HG02884 (cell line): ENCODE data around the gene SYT15.
"Not testable (repeated sequence)": the region's sequence is repeated elsewhere in the genome, so short reads cannot be mapped to it uniquely, and the experiment has no call there.

Experiments
- ATAC-seq: cut with Tn5 transposase; IDR thresholded peaks from one replicate; pipeline ENCODE4 v1.9.1; 2021; ENCODE audit warnings: mild to moderate bottlenecking, moderate library complexity; ENCODE audit not compliant: unreplicated experiment

SYT15 gene

DNA sequence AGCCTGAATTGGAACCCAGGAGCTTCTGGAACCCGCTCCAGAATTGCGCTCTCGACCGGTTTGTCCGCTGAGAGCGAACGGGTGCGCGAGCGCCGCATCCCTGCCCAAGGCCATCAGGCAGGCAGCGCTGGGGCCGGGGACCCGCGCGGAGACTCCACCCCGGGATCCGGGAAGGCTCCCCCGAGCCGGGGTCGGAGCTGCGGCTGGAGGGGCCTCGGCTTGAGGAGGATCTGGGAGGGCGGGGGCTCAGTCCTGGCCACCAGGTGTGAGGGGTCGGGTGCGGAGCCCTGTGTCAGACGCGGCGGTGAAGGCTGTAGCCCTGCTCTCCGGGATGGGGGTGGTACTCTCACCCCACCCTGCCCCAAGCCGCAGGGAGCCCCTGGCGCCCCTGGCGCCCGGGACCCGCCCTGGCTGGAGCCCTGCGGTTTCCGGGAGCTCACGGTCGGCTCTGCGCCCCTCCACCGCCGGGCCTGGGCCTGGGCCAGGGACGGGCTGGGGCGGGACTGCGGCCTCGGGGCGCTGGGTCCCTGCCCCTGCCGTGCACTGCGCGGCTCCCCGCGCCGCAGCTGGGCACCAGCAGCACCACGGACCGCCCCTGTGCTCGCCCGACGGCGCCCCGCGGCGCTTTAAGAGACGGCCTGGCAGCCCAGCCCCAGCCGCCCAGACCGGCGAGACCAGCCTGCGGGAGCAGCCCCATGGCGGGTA is at the start of gene SYT15:
Gene SYT15 (plus strand): TSS at position 655 of the 705 bp plus-strand sequence. CDS start 41 bp downstream, at position 696.
- not testable (repeated sequence) for ATAC-seq

DNA sequence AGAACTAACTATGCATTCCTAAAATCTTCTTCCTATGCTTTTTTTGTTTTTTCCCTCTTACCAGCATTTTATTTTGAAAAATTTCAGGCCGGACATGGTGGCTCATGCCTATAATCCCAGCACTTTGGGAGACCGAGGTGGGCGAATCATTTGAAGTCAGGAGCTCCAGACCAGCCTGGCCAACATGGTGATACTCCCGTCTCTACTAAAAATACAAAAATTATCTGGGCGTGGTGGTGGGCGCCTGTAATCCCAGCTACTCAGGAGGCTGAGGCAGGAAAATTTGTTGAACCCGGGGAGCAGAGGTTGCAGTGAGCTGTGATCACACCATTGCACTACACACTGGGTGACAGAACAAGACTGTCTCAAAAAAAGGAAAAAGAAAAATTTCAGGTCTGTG is 49.2 kb upstream of the SYT15 start:
- not testable (repeated sequence) for ATAC-seq

DNA sequence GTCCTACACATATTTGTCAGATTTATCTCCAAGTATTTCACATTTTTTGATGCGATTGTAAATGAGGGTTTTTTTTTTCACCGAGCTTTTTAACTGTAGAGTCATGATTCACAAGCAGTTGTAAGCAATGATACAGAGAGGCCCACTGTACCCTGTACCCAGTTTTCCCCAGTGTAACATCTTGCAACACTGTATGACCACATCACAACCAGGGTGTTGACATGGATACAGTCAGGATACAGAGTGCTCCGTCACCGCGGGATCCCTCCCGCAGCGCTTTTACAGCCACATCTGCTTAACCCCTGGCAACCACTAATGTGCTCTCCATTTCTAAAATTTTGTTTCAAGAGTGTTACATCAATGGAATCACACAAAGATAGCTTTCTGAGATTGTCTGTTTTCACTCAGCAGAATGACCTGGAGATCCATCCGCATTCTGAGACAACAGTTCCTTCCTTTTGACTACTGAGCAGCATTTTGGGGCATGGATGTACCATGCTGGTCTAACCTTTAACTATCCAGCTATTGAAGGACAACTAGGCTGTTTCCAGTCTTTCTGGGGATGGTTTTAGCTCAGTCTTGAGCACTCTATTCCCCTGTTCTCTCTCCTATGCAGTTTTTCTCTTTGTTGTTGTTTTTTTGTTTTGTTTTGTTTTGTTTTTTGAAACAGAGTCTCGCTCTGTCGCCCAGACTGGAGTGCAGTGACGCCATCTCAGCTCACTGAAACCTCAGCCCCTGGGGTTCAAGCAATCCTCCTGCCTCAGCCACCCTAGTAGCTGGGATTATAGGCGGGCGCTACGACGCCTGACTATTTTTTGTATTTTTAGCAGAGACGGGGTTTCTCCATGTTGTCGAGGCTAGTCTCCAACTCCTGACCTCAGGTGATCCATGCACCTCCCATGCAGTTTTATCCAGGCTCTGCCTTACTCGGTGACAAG is 48.4 kb upstream of the SYT15 start:
- ATAC-seq = no peak

DNA sequence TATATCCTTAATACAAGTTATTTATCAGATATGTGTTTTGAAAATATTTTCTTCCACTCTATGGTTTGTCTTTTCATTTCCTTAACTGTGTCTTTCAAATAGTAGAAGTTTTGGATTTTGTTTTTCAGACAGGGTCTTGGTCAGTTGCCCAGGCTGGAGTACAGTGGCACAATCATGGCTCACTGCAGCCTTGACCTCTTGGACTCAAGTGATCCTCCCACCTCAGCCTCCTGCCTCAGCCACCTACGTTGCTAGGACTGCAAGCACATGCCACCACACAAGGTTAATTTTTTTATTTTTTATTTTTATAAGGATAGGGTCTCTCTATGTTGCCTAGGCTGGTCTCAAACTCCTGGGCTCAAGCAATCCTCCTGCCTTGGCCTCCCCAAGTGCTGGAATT is 46.7 kb upstream of the SYT15 start:
- not testable (repeated sequence) for ATAC-seq

DNA sequence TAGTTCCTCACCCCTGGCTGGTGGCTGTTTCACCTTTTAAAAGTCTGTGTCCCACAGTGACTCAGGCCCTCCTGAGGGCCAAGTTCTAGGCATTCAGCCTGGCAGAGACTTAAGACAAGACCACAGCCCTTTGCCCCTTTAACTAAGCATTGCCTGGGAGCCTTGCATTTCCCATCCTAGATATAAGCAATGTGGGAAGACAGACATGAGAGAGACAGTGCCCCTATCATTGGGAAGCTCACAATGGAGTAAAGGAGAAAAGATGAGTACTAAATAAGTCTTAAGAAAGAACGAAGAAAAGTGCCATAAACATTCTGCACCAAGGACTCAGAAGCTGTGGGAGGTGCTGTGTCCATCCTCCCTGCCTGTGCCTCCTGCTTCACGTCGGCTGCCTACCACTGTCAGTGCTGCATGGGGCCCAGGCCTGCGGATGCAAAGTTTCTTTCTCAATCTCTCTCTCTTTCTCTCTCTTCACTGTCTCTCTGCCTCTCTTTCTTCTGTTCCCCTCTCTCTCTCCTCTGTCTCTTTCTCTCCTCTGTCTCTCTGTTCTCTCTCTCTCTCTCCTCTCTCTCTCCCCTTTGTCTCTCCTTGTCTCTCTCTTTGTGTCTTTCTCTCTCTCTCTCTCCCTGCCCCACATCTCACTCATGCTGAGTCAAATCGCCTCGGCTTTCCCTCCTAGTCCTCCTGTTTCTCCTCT is 44.0 kb upstream of the SYT15 start:
- ATAC-seq = no peak

DNA sequence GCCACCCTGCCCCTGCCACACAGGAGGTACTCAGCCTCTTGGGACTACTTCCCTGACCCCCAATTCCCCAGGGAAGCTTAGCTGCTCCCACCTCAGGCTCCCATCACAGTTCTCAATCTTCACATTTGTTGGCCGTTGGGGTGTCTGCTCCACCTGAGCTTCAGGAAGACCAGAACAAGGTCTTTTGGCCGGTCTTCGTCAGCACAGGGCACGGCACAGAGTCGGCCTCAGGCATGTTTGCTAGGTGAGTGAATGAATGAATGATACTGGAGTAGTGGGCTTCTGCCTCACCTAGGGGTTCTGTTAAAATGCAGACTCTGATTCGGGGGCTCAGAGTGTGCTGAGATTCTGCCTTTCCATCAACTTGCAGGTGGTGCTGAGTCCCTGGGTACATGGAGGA is 42.8 kb upstream of the SYT15 start:
- no peak for ATAC-seq

DNA sequence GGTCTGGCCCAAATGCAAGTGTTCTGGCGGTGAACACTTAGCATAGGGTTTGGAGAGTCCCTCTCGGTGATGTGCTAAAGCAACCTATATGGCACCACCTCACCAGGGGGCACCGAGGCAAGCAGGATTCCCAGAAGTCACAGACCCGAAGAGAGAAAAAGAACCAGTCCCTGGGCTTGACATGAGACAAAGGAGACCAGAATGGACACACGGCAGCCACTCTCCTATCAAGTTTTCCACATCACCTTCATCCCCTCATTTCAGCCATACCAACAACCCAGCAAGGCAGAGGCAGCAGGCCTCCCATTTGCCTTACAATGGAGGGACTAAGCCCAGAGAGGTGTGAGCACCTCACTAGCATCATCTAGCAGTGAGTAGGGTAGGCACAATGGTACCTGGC is 42.1 kb upstream of the SYT15 start:
- ATAC-seq = no peak

DNA sequence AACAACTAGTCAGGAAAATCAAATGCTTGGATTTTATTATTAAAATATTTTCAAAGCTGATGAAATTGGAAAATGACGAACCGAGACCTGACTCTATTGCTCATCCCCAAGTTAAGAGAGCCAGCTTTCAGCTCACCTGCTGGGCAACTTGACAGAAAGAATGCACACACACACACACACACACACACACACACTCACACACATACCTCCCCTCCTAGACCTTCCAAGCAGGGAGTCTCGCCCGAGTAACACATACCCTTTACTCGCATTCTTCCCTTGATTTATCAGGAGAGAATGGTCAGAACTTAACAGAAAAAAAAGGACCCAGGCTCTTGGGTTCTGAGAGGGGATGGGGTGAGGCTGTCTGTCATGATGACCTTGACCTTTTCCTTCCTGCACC is 41.6 kb upstream of the SYT15 start:
- no peak for ATAC-seq

DNA sequence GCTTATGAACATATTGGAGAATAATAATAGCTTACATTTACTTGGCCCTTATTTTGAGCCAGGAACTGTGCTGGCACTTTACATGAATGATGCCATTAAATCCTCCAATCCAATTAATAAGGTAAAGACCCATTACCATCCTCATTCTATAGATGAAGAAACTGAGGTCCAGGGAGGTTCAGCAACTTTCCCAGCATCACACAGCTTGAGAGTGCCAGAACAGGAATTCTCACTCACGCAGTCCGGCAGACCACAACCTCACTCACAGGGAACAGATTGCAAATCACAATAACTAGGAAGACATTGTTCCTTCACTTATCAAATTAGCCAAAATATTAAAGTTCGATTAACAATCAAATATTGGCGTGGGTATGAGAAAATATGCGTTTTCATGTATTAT is 40.8 kb upstream of the SYT15 start:
- ATAC-seq = no peak

DNA sequence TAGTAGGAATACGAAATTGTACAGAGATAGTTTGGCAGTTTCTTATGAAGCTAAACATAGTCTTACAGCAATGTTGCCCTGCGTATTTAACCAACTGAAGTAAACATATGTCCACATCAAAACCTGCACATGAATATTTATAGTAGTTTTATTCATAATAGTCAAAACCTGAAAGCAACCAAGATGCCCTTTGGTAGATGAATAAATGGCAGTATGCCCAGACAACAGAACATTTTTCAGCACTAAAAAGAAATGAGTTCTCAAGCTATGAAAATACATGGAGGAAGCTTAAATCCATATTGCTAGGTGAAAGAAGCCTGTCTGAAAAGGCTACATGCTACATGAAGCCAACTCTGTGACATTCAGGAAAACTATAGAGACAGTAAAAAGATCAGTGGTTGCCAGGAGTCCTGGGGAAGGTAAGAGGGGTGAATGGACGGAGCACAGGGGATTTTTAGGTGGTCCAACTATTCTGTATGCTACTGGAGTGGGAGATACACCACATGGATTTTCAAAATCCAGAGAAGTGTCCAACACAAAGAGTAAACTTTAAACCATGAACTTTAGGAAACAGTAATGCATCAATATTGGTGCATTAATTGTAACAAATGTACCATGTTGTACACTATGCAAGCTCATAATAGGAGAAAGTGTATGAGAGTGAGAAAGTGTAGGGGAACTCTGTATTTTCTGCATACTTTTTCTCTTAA is 40.1 kb upstream of the SYT15 start:
- ATAC-seq = no peak

DNA sequence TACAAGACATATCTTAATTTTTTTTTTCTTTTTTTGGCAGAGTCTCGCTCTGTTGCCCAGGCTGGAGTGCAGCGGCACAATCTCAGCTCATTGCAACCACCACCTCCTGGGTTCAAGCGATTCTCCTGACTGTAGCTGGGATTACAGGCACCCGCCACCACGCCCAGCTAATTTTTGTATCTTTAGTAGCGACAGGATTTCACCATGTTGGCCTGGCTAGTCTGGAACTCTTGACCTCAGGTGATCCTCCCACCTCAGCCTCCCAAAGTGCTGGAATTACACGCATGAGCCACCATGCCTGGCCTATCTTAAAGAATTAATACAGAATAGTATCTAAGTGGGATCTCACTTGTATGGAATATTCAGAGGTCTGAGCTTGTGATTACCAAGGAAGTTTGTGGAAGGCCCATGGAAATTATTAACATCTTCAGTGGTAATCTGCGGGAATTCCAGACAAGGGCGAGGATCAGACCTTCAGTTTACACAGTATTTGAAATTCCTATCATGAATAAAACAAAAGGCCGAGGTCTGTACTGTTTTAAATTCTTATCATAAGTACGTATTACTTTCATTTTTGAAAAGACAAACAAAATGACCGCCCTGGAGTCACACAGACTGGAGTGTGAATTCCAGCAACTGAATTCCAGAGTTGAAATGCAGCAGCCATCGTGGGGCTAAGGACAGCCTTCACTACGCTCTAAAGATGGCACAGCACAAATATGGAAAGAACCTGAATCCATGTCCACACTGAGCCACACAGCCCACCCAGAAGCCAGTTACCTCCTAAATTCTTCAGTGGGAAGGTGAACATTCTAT is 39.1 kb upstream of the SYT15 start:
- no peak for ATAC-seq

DNA sequence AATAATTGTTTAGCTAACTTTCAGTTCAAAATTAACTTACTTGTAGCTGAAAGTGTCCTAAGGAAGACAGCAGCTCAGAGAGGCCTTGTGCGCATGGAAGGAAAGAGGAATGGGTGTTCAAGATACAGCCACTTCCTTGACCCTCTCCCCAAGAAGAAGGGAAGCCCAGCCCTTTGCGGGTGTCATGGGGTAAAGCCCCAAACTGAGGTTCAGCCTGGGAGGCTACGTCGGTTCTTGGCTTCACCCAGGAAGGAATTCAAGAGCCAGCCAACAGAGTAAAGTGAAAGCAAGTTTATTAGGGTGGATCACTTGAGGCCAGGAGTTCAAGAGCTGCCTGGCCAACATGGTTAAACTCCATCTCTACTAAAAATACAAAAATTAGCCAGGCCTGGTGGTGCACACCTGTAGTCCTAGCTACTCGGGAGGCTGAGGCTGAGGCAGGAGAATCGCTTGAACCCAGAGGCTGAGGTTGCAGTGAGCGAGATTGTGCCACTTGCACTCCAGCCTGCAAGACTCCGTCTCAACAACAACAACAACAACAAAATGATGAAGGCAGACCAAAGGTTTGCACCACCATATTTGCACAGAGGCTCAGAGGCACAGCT is 38.4 kb upstream of the SYT15 start:
- ATAC-seq = no peak

DNA sequence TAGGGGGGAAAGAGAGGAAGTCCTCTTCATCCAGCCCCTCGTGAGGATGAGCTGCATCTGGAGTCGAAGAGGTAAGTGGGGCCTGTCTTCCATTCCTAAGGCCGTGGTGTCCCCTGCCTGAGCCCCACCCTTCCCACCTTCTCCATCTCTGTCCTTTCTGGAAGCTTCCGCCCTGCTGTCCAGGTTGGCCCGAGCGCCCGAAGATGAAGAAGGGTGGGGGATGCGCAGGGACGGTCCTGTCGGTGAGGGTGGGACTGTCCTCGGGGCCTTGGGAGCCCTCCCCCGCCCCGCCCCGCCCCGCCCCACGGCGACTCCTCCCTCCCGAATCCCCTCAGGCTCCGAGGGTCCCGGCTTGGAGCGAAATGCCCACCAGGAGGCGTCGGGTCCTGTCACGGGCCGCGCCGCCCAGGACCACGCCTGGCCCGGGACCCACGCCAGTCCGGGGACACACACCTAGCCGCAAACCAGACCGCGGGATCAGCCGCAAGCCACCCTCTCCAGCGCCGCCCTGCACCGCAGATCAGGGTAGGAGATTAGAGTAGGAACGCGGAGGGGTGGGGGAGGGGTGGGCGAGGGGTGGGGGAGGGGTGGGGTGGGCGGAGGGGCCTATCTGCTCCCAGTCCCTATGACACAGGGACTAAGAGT is 37.8 kb upstream of the SYT15 start:
- ATAC-seq = no peak

DNA sequence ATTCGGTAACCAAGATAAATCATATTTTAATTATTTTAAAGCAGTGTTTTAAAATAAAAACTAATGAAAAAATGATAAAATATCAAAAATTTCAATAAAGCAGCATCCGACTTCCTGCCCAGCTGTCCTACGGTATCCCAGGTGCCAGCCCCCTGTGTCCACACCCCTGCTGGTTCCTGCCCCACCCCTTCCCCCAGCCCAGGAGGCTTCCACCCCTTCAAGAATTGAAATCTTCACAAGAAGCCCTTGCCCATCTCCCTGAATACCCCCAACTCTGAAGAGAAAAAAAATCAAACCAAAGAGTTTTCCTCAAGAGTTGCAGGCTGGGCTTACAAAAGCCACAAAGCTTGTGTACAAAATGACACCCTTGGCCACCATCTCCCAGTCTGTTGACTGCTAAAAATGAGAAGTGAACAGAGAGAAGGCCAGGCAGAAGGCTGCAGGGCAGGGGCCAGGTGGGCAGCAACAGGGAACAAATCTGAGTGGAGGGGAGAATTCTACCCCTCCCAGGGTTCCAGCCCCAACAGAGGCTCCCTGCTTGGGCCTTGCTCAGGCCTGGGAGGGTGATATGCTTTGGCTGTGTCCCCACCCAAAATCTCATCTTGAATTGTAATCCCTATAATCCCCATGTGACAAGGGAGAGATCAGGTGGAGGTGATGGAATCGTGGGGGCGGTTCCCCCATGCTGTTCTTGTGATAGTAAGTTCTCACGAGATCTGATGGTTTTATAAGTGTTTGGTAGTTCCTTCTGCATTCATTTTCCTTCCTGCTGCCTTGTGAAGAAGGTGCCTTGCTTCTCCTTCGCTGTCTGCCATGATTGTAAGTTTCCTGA is 37.0 kb upstream of the SYT15 start:
- no peak for ATAC-seq

DNA sequence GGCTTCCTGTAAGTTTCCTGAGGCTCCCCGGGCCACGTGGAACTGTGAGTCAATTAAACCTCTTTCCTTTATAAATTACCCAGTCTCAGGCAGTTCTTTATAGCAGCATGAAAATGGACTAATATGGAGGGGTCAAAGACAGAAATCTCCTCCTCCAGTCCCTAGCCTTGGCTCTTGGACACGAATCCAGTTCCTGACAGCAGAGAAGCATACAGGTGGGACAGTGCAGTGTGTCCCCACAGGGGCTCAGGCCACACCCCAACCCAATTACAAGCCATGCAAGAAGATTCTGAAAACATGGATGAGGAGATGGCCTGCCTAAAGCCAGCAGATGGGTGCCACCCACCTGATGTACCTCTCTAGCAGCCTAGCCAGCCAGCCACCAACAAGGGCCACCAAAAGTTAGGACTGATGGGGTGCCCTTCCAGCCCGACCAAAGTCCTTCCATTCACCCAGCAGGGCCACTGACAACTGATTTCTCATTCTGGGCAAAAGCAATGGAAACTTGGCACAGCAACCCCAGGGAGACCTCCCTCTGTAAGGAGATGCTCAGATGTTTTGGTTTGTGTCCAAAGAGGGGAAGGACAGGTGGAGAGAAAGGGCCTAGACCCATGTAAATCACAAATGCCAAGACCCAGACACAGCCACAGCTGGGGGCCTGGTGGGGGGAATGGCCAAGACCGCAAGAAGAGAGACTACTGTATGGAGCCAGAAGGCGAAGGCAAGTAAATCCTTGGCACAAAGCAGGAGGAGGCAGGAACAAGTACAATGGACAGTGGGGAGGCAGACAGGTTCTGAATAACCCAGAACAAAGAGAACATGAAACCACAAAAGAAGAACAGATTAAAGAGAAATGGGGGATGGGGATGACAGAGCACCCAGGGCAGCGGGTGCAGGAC is 36.1 kb upstream of the SYT15 start:
- no peak for ATAC-seq

DNA sequence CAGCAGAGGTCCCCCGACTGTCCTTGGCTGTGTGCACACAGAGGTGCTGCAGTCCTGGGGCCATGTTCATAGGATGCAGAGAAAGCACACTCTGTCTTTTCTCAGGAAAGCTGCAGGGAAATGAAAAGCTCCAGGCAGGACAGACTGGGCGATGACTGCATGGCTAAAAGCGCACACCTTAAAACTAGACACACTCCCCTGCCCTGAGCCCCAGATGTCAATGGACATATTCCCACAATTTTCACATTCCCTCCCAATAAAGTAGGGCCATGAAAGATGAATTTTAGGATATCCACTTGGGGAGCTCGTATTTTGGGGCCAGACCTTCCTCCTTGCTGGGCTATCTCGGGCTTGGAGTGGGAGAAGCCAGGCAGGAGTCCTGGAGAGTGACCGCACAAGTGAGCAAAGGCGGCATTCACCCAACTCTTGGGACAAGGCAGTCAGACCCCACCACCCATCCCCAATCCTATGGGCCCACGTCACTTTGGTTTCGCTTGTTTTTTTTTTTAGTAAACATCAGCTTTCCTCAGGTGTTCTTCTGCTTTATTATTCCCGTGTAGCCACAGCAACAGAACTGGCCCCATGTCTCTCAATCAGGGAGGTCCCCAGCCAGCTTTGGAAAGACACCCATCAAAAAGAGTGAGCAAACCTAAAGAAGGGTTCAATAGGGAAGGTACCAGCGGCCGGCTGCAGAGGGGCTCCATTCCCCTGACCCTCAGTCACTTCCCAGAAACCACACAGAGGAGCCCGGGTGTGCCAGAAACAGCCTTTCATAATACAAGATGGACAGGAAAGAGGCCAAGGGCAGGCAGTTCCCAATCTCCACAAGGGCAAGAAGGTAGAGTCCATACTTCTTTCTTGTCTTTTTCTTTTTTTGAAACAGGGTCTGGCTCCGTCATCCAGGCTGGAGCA is 35.2 kb upstream of the SYT15 start:
- no peak for ATAC-seq
